ENCODE measurements around the gene VRK1. TPM values are rescaled to one million over a fixed set of nuclear protein-coding genes. Genes with fewer than 3 reads are reported as not detected.

Gene VRK1
- total and polyA plus RNA-seq, 10 of the 15 experiments (the other 5 are each of a cell fraction or from before 2014, with no cell fraction given), result 50.9 to 137 (median 84.7) TPM

- TF ChIP-seq MTA2 (IDR thresholded peaks at IDR 0.05; ENCODE audit: low read depth), result no peak
- no peak for TF ChIP-seq ZBTB4 (CRISPR knock-in tag; IDR thresholded peaks at IDR 0.05)
- TF ChIP-seq IRF4 (IDR thresholded peaks at IDR 0.05; ENCODE audit: low read depth, low read length), result no peak
- no peak for TF ChIP-seq MLLT1 (IDR thresholded peaks at IDR 0.05)
- no peak for TF ChIP-seq EZH2 (IDR thresholded peaks at IDR 0.05; ENCODE audit: borderline replicate concordance, control insufficient read depth, low read depth, low read length)
- no peak for TF ChIP-seq RFX5 (IDR thresholded peaks at IDR 0.05; ENCODE audit: low read depth, low read length)
- no peak for TF ChIP-seq NR2C2 (IDR thresholded peaks at IDR 0.05; ENCODE audit: borderline replicate concordance, control insufficient read depth, insufficient read length, low read depth)
- no peak for TF ChIP-seq RELA (IDR thresholded peaks at IDR 0.05; ENCODE audit: borderline replicate concordance, partially characterized antibody)
These were observed 91.4 kb downstream of the VRK1 start (continued) for GRCh38 chr14:96888593-96888992.

- no peak overlapping the region for H3K9ac ChIP-seq (ENCODE audit: control insufficient read depth, insufficient read depth, low read length)
- 96% methylated on average over 5 of the region's 5 CpGs for WGBS (ENCODE audit: insufficient coverage, insufficient replicate concordance, low lambda C conversion rate, missing lambda C conversion rate)
- no peaks in the 10 kb centered on the region for H3K9me3 ChIP-seq (replicated peaks; ENCODE audit: control insufficient read depth, insufficient read depth, low read length)
- SMC1A ChIA-PET (ENCODE audit: uncharacterized antibody, unreplicated experiment), result interaction anchor here (0.7 kb wide), 1 partner anchor 60 kb away, joined by 3 read pairs; no protein-coding TSS in a partner anchor
- no peak for DNase-seq (ENCODE audit: low read depth, low spot score)
- no peaks in the 10 kb centered on the region for H3K27me3 ChIP-seq (replicated peaks in 1 of 2; ENCODE audit: control insufficient read depth in 2 of 2, insufficient read depth in 2 of 2, low read length in 1 of 2)
- CTCF ChIA-PET, result interaction anchor here (1.3 kb wide), 1 partner anchor 36 kb away, joined by 3 read pairs; no protein-coding TSS in a partner anchor
- POLR2A ChIA-PET, result no interaction called here
- H4K20me1 ChIP-seq (ENCODE audit: control insufficient read depth, insufficient read depth), result no peaks in the 10 kb centered on the region
- BruUV-seq (replicated peaks), result no TSS peak
- peaks cover 10% of the 10 kb centered on the region for H3K4me1 ChIP-seq (ENCODE audit: control insufficient read depth, insufficient read depth, low read length)
- RAD21 ChIA-PET (ENCODE audit: unreplicated experiment), result no interaction called here
- no peaks in the 10 kb centered on the region for H3K79me2 ChIP-seq (ENCODE audit: control insufficient read depth, insufficient read depth, low read length)
- in situ Hi-C loops (cut with MboI), result no loop called here
- no peak overlapping the region for H3K4me3 ChIP-seq
- no peak overlapping the region for H3K4me2 ChIP-seq (ENCODE audit: control insufficient read depth, insufficient read depth)
- intact Hi-C loops (cut with micrococcal nuclease; ENCODE audit: unreplicated experiment), result no loop called here
- no peak overlapping the region for H2AFZ ChIP-seq (ENCODE audit: control insufficient read depth, low read depth, low read length)
- no peak for FAIRE-seq
- H3K36me3 ChIP-seq (ENCODE audit: control insufficient read depth in 2 of 2, insufficient read depth in 2 of 2, low read length in 1 of 2), result no peaks in the 10 kb centered on the region
- ATAC-seq, result no peak
- H3K27ac ChIP-seq (ENCODE audit: control insufficient read depth, insufficient read depth), result no peak overlapping the region
- no peak for TF ChIP-seq MEF2A (IDR thresholded peaks at IDR 0.05; ENCODE audit: insufficient read depth, low read depth, low read length)
- no peak for TF ChIP-seq SREBF2 (IDR thresholded peaks at IDR 0.05; ENCODE audit: low read length)
- no peak for TF ChIP-seq NR2C2 (IDR thresholded peaks at IDR 0.05; ENCODE audit: borderline replicate concordance, control insufficient read depth, insufficient read length, low read depth)
- no peak for TF ChIP-seq CBX5 (IDR thresholded peaks at IDR 0.05; ENCODE audit: low read depth)
- no peak for TF ChIP-seq BRCA1 (IDR thresholded peaks at IDR 0.05; ENCODE audit: low read depth, low read length)
- TF ChIP-seq NFXL1 (IDR thresholded peaks at IDR 0.05; ENCODE audit: borderline replicate concordance), result no peak
- TF ChIP-seq MYB (IDR thresholded peaks at IDR 0.05; ENCODE audit: borderline replicate concordance, low read depth, low read length), result no peak
- TF ChIP-seq SKIL (IDR thresholded peaks at IDR 0.05; ENCODE audit: low read depth, poor library complexity, severe bottlenecking), result no peak
- no peak for TF ChIP-seq NR2C1 (IDR thresholded peaks at IDR 0.05)
These were observed 91.9 kb downstream of the VRK1 start for GRCh38 chr14:96889091-96889490.

Measured in GM12878 (cell line).